ENCODE measurements around the gene CBX4. TPM values are rescaled to one million over a fixed set of nuclear protein-coding genes. Genes with fewer than 3 reads are reported as not detected.

Gene CBX4
- total and polyA plus RNA-seq, 2 of the 13 experiments (the other 11 are each of a cell fraction or from before 2014, with no cell fraction given) = 25.8 to 50.8 TPM

- TF ChIP-seq AHDC1 (CRISPR knock-in tag; IDR thresholded peaks at IDR 0.05; ENCODE audit: borderline replicate concordance) (no peak), SRSF9 (IDR thresholded peaks at IDR 0.05; ENCODE audit: borderline replicate concordance, insufficient read depth, low read depth, low read length, poor library complexity, severe bottlenecking) (no peak), DMTF1 (CRISPR knock-in tag; IDR thresholded peaks at IDR 0.05) (peak; percentile 84; the same call in 1 of the 2 replicates), ZMYM4 (CRISPR knock-in tag; IDR thresholded peaks at IDR 0.05) (peak; percentile 86), ISL2 (CRISPR knock-in tag; IDR thresholded peaks at IDR 0.05) (0 out of 2 replicates have a peak, but pooled peaks have one; percentile 6), ZNF441 (CRISPR knock-in tag; IDR thresholded peaks at IDR 0.05; ENCODE audit: borderline replicate concordance) (peak; percentile 91), ZNF614 (CRISPR knock-in tag; IDR thresholded peaks at IDR 0.05; ENCODE audit: borderline replicate concordance) (no peak), DZIP1 (CRISPR knock-in tag; IDR thresholded peaks at IDR 0.05) (peak; percentile 31; the same call in 1 of the 2 replicates), ZNF740 (CRISPR knock-in tag; IDR thresholded peaks at IDR 0.05) (peak; percentile 69; the same call in 1 of the 2 replicates), SIN3B (IDR thresholded peaks at IDR 0.05; ENCODE audit: low read length) (no peak), SP2 (CRISPR knock-in tag; IDR thresholded peaks at IDR 0.05) (peak; percentile 21; the same call in 1 of the 2 replicates), RAD21 (CRISPR knock-in tag; IDR thresholded peaks at IDR 0.05) (peak; percentile 53), SALL1 (CRISPR knock-in tag; IDR thresholded peaks at IDR 0.05) (peak; percentile 80), MBNL3 (CRISPR knock-in tag; conservative IDR thresholded peaks at IDR 0.05) (no peak), CBFB (CRISPR knock-in tag; IDR thresholded peaks at IDR 0.05) (no peak), ZNF644 (CRISPR knock-in tag; IDR thresholded peaks at IDR 0.05; ENCODE audit: low read depth) (no peak)
These were observed 4.9 kb upstream of the CBX4 start (continued) for GRCh38 chr17:79843816-79844800.
